Liver (tissue), 9 donors: Measurements from ENCODE around the gene COMP. TPM values are rescaled to one million over a fixed set of nuclear protein-coding genes. Genes with fewer than 3 reads are reported as not detected.

Source experiments
- DNase-seq: peaks from one replicate; pipeline ENCODE4 v3.0.0-alpha.2; 2017; ENCODE audit warnings: low spot score
- H3K27ac ChIP-seq, 2 donors: one replicate each; pipeline ENCODE4 v1.7.0; 2013; ENCODE audit warnings: inconsistent platforms in 2 of 2, low read length in 2 of 2, control low read depth in 1 of 2, low read depth in 1 of 2, mild to moderate bottlenecking in 1 of 2
- H3K27me3 ChIP-seq, 4 donors: one replicate each; pipeline versions ENCODE4 v1.6.1 to v1.7.0; 2013; ENCODE audit warnings: low read length in 3 of 4, inconsistent platforms in 1 of 4, mild to moderate bottlenecking in 1 of 4, moderate library complexity in 1 of 4; ENCODE audit not compliant: control insufficient read depth in 4 of 4, insufficient read depth in 4 of 4
- H3K36me3 ChIP-seq, 4 donors: one replicate each; pipeline versions ENCODE4 v1.6.1 to v1.7.0; 2013; ENCODE audit warnings: low read length in 3 of 4, mild to moderate bottlenecking in 3 of 4, low read depth in 1 of 4, moderate library complexity in 1 of 4; ENCODE audit not compliant: control insufficient read depth in 4 of 4, insufficient read depth in 3 of 4
- H3K4me1 ChIP-seq, 4 donors: one replicate each; pipeline versions ENCODE4 v1.6.1 to v1.7.0; 2013; ENCODE audit warnings: low read length in 3 of 4, mild to moderate bottlenecking in 3 of 4, moderate library complexity in 1 of 4; ENCODE audit not compliant: control insufficient read depth in 4 of 4, insufficient read depth in 4 of 4
- H3K4me3 ChIP-seq, 3 donors: one replicate each; pipeline versions ENCODE4 v1.6.1 to v1.7.0; 2013; ENCODE audit warnings: low read length in 3 of 3, control low read depth in 1 of 3, low read depth in 1 of 3, mild to moderate bottlenecking in 1 of 3
- H3K9ac ChIP-seq, 2 donors: one replicate each; pipeline ENCODE4 v1.7.0; 2013; ENCODE audit warnings: low read length in 2 of 2, mild to moderate bottlenecking in 2 of 2, moderate library complexity in 2 of 2, control low read depth in 1 of 2, low read depth in 1 of 2
- H3K9me3 ChIP-seq, 4 donors: one replicate each; pipeline versions ENCODE4 v1.6.1 to v1.7.0; 2013; ENCODE audit warnings: low read length in 3 of 4; ENCODE audit not compliant: control insufficient read depth in 4 of 4
- ATF3 ChIP-seq: IDR thresholded peaks from 2 replicates; pipeline ENCODE4 v1.6.1; 2016; ENCODE audit warnings: antibody characterized with exemption
- EGR1 ChIP-seq, 2 donors: IDR thresholded peaks; 2 replicates each; pipeline ENCODE4 v1.6.1; 2016 to 2018; ENCODE audit warnings: antibody characterized with exemption in 2 of 2, low read depth in 2 of 2
- FOXA1 ChIP-seq: IDR thresholded peaks from 2 replicates; pipeline ENCODE4 v1.6.1; 2016; ENCODE audit warnings: antibody characterized with exemption
- FOXA2 ChIP-seq: IDR thresholded peaks from 2 replicates; pipeline ENCODE4 v1.6.1; 2016; ENCODE audit warnings: antibody characterized with exemption
- GABPA ChIP-seq, 2 donors: IDR thresholded peaks in 1 of 2; conservative IDR thresholded peaks in 1 of 2; 2 replicates each; pipeline ENCODE4 v1.6.1; 2016; ENCODE audit warnings: antibody characterized with exemption in 2 of 2, mild to moderate bottlenecking in 1 of 2, moderate library complexity in 1 of 2
- HNF4A ChIP-seq, 2 donors: conservative IDR thresholded peaks; 2 replicates each; pipeline ENCODE4 v1.6.1; 2016; ENCODE audit warnings: antibody characterized with exemption in 2 of 2, mild to moderate bottlenecking in 2 of 2
- JUND ChIP-seq, 2 donors: IDR thresholded peaks; 2 replicates each; pipeline ENCODE4 v1.6.1; 2016; ENCODE audit warnings: antibody characterized with exemption in 2 of 2
- MAX ChIP-seq: IDR thresholded peaks from 2 replicates; pipeline ENCODE4 v1.6.1; 2016; ENCODE audit warnings: antibody characterized with exemption
- NR2F2 ChIP-seq: IDR thresholded peaks from 2 replicates; pipeline ENCODE4 v1.6.1; 2016; ENCODE audit warnings: antibody characterized with exemption
- RAD21 ChIP-seq, 2 donors: IDR thresholded peaks; 2 replicates each; pipeline ENCODE4 v1.6.1; 2016; ENCODE audit warnings: antibody characterized with exemption in 2 of 2, mild to moderate bottlenecking in 2 of 2
- RXRA ChIP-seq, 2 donors: IDR thresholded peaks; 2 replicates each; pipeline ENCODE4 v1.6.1; 2017 to 2018; ENCODE audit warnings: antibody characterized with exemption in 2 of 2, mild to moderate bottlenecking in 1 of 2
- SP1 ChIP-seq: IDR thresholded peaks from 2 replicates; pipeline ENCODE4 v1.6.1; 2018; ENCODE audit warnings: antibody characterized with exemption, mild to moderate bottlenecking
- WGBS: extraction: QIAGEN DNeasy Blood & Tissue Kit; methylation state at CpG from one replicate; pipeline ENCODE4 v1.1.7; 2013; 5-methylcytosine and 5-hydroxymethylcytosine counted together
- polyA plus RNA-seq, 2 donors: library from polyadenylated mRNA; stranded (reverse) in 1 of 2; unstranded in 1 of 2; fragments of 200-250 nt in 1 of 2; fragments of >200 nt in 1 of 2; fragmentation: Nextera tagmentation in 1 of 2; extraction: Ambion mirVana in 1 of 2; gene quantifications; one replicate each; pipeline versions ENCODE4 v1.2.1 to v1.2.3, GENCODE V29; 2013 to 2015
- total RNA-seq, 2 donors: library from RNA; depleted of rRNA; stranded (reverse); fragments of >200 nt; gene quantifications; one replicate each; pipeline ENCODE4 v1.2.3, GENCODE V29; 2014
- TF ChIP-seq, protein P1 (sequence below): fragments of 150-350 bp; IDR thresholded peaks from 2 replicates; pipeline ENCODE4 v1.5.1; 2017; ENCODE audit warnings: improper control_type of control experiment, low read depth, low read length; ENCODE audit not compliant: missing input control
- donor health status: healthy.
- donor health status: healthy.
- donor health status: healthy.
- donor health status: healthy.
- donor health status: healthy.

COMP gene
- total and polyA plus RNA-seq, 4 donors: 0.03 to 0.17 TPM; not detected in 2

DNA sequence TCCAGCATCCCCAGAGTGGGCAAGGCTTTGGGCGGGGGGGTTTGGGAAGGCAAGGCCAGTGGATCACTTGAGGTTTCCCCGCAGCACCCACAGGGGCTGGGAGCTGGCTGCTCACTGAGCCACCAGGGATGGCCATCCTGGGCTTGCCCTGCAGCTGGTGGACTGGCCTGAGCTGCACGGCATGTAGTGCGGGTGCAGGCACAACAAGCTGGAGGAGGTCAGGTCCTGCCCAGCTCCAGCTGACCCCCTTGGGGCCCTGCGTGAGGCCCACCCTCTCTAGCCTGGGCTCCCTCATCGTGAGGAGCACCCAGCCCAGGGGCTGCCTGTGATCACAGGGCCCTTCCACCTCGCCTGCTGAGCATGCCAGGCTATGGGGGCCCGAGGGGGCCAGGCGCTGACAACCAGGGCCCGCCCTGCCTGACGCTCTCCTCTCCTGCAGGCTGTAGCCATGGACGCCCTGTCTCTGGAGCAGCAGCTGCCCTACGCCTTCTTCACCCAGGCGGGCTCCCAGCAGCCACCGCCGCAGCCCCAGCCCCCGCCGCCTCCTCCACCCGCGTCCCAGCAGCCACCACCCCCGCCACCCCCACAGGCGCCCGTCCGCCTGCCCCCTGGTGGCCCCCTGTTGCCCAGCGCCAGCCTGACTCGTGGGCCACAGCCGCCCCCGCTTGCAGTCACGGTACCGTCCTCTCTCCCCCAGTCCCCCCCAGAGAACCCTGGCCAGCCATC lies 22.9 kb downstream of the COMP start:
- Histone ChIP-seq H3K4me1 (peaks cover 0 to 2% (median 0%) of the 10 kb centered on the region in 4 donors), H3K9me3 (no peaks in the 10 kb centered on the region), H3K27me3 (no peaks in the 10 kb centered on the region), H3K4me3 (no peak overlapping the region), H3K9ac (no peak overlapping the region), H3K27ac (no peak overlapping the region), H3K36me3 (no peaks in the 10 kb centered on the region)
- no peak for DNase-seq
- TF ChIP-seq SP1 (no peak), NR2F2 (no peak), GABPA (IDR thresholded peaks at IDR 0.05 in 1 of 2, conservative IDR thresholded peaks at IDR 0.05 in 1 of 2) (no peak), FOXA1 (no peak), EGR1 (IDR thresholded peaks at IDR 0.05; ENCODE audit: low read depth in 2 of 2) (no peak), ATF3 (no peak), RAD21 (IDR thresholded peaks at IDR 0.05) (no peak)
- TF ChIP-seq, protein P1, sequence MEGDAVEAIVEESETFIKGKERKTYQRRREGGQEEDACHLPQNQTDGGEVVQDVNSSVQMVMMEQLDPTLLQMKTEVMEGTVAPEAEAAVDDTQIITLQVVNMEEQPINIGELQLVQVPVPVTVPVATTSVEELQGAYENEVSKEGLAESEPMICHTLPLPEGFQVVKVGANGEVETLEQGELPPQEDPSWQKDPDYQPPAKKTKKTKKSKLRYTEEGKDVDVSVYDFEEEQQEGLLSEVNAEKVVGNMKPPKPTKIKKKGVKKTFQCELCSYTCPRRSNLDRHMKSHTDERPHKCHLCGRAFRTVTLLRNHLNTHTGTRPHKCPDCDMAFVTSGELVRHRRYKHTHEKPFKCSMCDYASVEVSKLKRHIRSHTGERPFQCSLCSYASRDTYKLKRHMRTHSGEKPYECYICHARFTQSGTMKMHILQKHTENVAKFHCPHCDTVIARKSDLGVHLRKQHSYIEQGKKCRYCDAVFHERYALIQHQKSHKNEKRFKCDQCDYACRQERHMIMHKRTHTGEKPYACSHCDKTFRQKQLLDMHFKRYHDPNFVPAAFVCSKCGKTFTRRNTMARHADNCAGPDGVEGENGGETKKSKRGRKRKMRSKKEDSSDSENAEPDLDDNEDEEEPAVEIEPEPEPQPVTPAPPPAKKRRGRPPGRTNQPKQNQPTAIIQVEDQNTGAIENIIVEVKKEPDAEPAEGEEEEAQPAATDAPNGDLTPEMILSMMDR: no peak
- WGBS: 93% methylated on average over 30 of the region's 30 CpGs

GRCh38 chr19:18765224-18765623 lies 25.9 kb downstream of the COMP start:
- H3K9ac ChIP-seq: no peak overlapping the region
- H3K27ac ChIP-seq: no peak overlapping the region
- no peaks in the 10 kb centered on the region for H3K27me3 ChIP-seq
- DNase-seq: no peak
- peaks cover 4 to 16% (median 11%) of the 10 kb centered on the region in 4 donors for H3K4me1 ChIP-seq
- no peak overlapping the region for H3K4me3 ChIP-seq
- WGBS: 86% methylated on average over 8 of the region's 8 CpGs
- no peaks in the 10 kb centered on the region for H3K9me3 ChIP-seq
- TF ChIP-seq EGR1 (IDR thresholded peaks at IDR 0.05; ENCODE audit: low read depth in 2 of 2) (no peak), GABPA (IDR thresholded peaks at IDR 0.05 in 1 of 2, conservative IDR thresholded peaks at IDR 0.05 in 1 of 2) (no peak), MAX (no peak), HNF4A (conservative IDR thresholded peaks at IDR 0.05) (no peak), FOXA2 (no peak), JUND (IDR thresholded peaks at IDR 0.05) (no peak), ATF3 (no peak), RXRA (IDR thresholded peaks at IDR 0.05) (no peak), FOXA1 (no peak), NR2F2 (no peak)
- TF ChIP-seq, protein P1: no peak
- H3K36me3 ChIP-seq: no peaks in the 10 kb centered on the region
